HG03175 (cell line): ENCODE data around the gene SPTB.

Experiments
- ATAC-seq: cut with Tn5 transposase; IDR thresholded peaks from one replicate; pipeline ENCODE4 v1.9.1; 2021; ENCODE audit warnings: mild to moderate bottlenecking, moderate library complexity; ENCODE audit not compliant: unreplicated experiment

SPTB gene

GRCh38 chr14:64698903-64699302 lies 180.8 kb downstream of the SPTB start:
- ATAC-seq, result no peak

- no peak for ATAC-seq
Observed at GRCh38 chr14:64696355-64696857, 183.3 kb downstream of the SPTB start.
